ENCODE data around the gene PEAK3. TPM values are rescaled to one million over a fixed set of nuclear protein-coding genes. Genes with fewer than 3 reads are reported as not detected.

Gene PEAK3
- total RNA-seq, 1 donor from 2014 or later: not detected

DNA sequence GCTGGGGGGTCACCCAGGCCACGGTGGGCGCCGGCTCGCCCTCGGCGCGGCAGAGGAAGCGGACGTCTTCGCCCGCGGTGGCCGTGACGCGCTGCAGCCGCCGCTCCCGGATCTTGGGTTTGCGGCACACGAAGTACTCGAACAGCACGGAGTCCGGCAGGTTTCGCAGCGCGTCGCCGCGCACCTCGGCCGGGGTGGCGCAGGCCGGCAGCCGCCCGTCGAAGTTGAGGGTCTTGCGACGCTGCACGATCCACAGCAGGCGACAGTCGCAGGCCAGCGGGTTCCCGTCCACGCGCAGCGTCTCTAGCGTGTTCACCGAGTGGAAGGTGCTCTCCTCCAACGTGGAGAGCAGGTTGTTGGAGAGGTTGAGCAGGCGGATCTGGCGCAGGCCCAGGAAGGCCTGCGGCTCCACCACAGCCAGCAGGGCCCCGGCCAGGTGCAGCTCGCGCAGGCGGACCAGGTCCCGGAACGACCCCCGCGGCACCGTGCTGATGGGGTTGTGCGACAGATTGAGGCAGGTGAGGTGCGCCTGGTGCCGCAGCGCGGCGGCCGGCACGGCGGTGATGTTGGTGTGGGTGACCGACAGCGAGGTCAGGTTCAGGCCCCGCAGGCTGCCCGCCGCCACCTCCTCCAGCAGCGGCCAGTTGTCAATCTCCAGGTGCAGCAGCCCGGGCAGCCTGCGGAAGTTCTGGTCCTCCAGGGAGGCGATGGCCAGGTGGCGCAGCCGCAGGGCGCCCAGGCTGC, 8.6 kb upstream of the PEAK3 start:
- Mint-ChIP-seq H3K9me3 (no peaks in the 10 kb centered on the region), H3K4me3 (peak overlapping the region; percentile 49), H3K27ac (no peak overlapping the region), H3K36me3 (no peaks in the 10 kb centered on the region), H3K4me1 (peaks cover 9% of the 10 kb centered on the region), H3K27me3 (ENCODE audit: low read depth) (peaks cover 90% of the 10 kb centered on the region)
- DNase-seq (ENCODE audit: low spot score in 2 of 2, unreplicated experiment in 2 of 2): no peak
- TF ChIP-seq, protein P1, sequence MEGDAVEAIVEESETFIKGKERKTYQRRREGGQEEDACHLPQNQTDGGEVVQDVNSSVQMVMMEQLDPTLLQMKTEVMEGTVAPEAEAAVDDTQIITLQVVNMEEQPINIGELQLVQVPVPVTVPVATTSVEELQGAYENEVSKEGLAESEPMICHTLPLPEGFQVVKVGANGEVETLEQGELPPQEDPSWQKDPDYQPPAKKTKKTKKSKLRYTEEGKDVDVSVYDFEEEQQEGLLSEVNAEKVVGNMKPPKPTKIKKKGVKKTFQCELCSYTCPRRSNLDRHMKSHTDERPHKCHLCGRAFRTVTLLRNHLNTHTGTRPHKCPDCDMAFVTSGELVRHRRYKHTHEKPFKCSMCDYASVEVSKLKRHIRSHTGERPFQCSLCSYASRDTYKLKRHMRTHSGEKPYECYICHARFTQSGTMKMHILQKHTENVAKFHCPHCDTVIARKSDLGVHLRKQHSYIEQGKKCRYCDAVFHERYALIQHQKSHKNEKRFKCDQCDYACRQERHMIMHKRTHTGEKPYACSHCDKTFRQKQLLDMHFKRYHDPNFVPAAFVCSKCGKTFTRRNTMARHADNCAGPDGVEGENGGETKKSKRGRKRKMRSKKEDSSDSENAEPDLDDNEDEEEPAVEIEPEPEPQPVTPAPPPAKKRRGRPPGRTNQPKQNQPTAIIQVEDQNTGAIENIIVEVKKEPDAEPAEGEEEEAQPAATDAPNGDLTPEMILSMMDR (IDR thresholded peaks at IDR 0.05; ENCODE audit: unreplicated experiment): no peak

DNA sequence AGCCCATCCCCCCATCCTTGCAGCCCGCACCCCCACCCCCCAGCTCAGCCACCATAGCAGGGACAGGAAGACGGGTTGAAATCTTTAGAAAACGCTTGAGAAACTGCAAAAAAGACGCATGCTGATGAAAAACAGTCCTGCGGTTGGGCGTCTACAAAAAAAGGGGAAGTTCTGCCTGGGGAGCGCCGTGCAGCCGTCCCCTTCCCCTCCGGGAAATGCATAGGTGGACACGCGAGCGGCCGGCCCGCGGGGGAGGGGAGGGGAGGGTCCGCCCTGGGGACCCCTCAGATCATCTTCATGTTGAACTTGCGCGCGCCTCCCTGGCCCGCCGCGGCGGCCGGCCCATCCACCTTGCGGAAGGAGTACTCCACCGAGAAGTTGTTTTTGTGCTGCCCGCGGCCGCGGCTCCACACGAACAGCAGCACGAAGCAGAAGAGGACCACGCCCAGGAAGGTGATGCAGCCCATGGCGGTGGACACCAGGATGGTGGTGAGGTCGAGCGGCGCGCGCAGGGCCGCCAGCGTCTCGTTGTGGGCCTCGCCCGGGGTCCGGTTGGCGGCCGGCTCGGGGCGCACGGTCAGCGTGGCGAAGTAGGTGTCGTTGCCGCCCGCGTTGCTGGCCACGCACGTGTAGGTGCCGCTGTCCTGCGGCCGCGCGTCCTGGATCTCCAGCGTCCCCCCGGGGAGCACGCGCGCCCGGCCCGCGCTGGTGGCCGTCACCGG, 7.9 kb upstream of the PEAK3 start:
- no peaks in the 10 kb centered on the region for H3K9me3 Mint-ChIP-seq
- H3K36me3 Mint-ChIP-seq: no peaks in the 10 kb centered on the region
- TF ChIP-seq, protein P1 (IDR thresholded peaks at IDR 0.05; ENCODE audit: unreplicated experiment): no peak
- no peak for DNase-seq (ENCODE audit: low spot score in 2 of 2, unreplicated experiment in 2 of 2)
- no peak overlapping the region for H3K27ac Mint-ChIP-seq
- H3K27me3 Mint-ChIP-seq (ENCODE audit: low read depth): peaks cover 90% of the 10 kb centered on the region
- H3K4me3 Mint-ChIP-seq: peak overlapping the region; percentile 53
- peaks cover 7% of the 10 kb centered on the region for H3K4me1 Mint-ChIP-seq

DNA sequence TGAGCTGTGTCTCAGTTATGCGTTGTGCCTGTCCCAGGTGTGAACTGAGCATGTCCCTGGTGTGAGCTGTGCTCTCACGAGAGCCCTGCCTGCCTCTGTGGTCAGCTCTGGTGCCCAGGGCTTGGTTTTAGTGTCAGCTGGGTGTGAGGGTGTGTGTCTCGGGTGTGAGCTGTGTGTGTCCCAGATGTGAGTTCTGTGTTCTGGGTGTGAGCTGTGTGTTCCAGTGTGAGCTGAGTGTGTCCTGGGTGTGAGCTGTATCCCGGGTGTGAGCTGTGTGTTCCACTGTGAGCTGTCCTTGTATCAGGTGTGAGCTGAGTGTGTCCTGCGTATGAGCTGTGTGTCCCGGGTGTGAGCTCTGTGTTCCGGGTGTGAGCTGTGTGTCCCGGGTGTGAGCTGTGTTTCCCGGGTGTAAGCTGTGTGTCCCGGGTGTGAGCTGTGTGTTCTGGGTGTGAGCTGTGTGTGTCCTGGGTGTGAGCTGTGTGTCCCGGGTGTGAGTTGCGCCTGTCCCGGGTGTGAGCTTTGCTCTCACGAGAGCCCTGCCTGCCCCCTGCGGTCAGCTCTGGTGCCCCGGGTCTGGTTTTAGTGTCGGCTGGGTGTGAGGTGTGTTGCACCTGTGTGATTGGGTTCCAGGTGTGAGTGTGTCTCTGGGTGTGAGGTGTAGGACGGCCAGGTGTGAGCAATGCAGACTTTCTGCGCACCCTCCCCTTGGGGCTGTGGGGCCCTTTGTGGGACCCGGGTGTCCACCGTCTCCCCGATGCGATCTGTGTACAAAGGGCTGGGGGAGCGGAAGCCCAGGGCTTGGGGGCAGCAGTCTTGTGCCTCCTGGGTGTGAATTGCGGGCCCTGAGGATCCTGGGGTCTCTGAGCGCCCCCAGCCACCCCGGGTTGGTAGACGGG, 7.1 kb upstream of the PEAK3 start:
- Mint-ChIP-seq H3K36me3 (no peaks in the 10 kb centered on the region), H3K27me3 (ENCODE audit: low read depth) (peaks cover 85% of the 10 kb centered on the region), H3K4me1 (peaks cover 6% of the 10 kb centered on the region), H3K27ac (no peak overlapping the region), H3K4me3 (peak overlapping the region; percentile 53), H3K9me3 (no peaks in the 10 kb centered on the region)
- TF ChIP-seq, protein P1 (IDR thresholded peaks at IDR 0.05; ENCODE audit: unreplicated experiment): no peak
- no peak for DNase-seq (ENCODE audit: low spot score in 2 of 2, unreplicated experiment in 2 of 2)

DNA sequence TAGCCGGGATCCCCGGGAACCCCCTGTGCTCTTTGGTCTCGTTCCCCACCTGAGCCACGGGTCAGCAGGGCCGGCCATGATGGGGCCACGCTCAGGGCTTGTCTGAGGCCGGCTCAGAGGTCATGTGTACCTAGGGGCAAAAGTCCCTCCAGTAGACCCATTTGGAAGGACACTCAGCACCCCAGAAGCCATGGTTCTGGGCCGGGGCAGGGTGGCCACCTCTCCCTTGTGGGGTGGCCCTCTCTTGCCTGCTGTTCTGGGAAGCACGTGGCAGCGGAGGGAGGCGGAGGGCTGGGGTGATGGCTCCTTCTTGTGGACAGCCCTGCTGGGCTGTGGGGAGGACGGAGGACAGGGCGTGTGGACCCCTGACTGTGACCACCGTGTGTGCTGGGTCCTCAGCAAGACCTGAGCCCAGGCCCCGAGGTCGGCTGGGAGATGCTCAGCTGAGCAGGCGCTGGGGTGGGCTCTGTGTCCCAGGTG, 6.4 kb upstream of the PEAK3 start:
- no peak overlapping the region for H3K27ac Mint-ChIP-seq
- H3K27me3 Mint-ChIP-seq (ENCODE audit: low read depth): peaks cover 78% of the 10 kb centered on the region
- H3K4me3 Mint-ChIP-seq: no peak overlapping the region
- H3K9me3 Mint-ChIP-seq: no peaks in the 10 kb centered on the region
- TF ChIP-seq, protein P1 (IDR thresholded peaks at IDR 0.05; ENCODE audit: unreplicated experiment): no peak
- no peak for DNase-seq (ENCODE audit: low spot score in 2 of 2, unreplicated experiment in 2 of 2)
- no peaks in the 10 kb centered on the region for H3K36me3 Mint-ChIP-seq
- peaks cover 6% of the 10 kb centered on the region for H3K4me1 Mint-ChIP-seq

DNA sequence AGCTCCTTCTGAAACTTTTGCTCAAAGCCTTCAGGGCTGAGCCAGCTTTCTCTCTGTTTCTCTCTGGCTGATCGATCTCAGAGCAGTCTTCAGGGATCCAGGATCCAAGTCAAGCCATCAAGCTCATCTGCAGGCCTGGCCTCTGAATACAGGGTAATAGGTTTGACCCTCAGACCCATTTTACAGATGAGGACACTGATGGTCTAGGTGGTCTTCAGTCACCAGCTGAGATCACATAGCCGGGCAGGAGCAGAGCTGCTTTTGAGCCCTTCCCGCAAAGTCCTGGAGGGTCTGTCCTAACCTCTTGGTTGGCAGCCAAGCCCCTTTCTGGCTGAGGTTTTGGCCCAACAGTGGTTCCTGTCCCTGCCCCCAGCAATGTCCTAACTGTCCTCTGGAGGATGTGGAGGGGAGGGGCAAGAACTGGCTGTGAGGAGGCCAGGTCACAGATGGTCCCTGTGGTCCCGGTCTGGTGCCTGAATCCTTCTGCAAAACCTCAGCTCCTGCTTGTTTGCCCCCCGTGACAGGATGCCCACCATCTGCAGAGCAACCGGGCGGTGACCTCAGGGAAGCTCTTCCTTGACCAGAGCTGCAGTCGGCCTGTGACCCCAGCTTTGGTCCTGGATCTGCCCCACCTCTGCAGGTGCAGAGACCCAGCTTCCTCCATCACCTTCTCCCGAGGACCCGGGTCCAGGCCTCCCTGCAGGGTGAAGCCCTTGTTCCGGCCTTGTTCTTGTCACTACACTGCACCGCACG, 5.8 kb upstream of the PEAK3 start:
- H3K27me3 Mint-ChIP-seq (ENCODE audit: low read depth): peaks cover 77% of the 10 kb centered on the region

More for the DNA sequence above, 5.8 kb upstream of the PEAK3 start:
- TF ChIP-seq, protein P1 (IDR thresholded peaks at IDR 0.05; ENCODE audit: unreplicated experiment): no peak
- Mint-ChIP-seq H3K36me3 (no peaks in the 10 kb centered on the region), H3K4me3 (no peak overlapping the region), H3K9me3 (no peaks in the 10 kb centered on the region), H3K27ac (no peak overlapping the region), H3K4me1 (peaks cover 7% of the 10 kb centered on the region)
- DNase-seq (ENCODE audit: low spot score in 2 of 2, unreplicated experiment in 2 of 2): no peak

Measured in mesothelial cell of epicardium (in vitro differentiated cells).